Mesenchymal stem cell (in vitro differentiated cells and primary cell): ENCODE results near the gene DAAM2.

Experiments
- DNase-seq: peaks from one replicate; pipeline ENCODE4 v3.0.0-alpha.2; 2013
- H2AFZ ChIP-seq: one replicate; pipeline ENCODE4 v1.6.1; 2013; ENCODE audit warnings: low read depth, mild to moderate bottlenecking, control low read depth, inconsistent platforms, low read length, moderate library complexity
- H2AK5ac ChIP-seq: 2 replicates; pipeline ENCODE4 v1.6.1; 2013; ENCODE audit warnings: low read length, moderate library complexity, mild to moderate bottlenecking, inconsistent platforms; ENCODE audit not compliant: severe bottlenecking
- H2BK120ac ChIP-seq: one replicate; pipeline ENCODE4 v1.6.1; 2013; ENCODE audit warnings: low read depth, mild to moderate bottlenecking, inconsistent platforms, low read length, moderate library complexity
- H2BK12ac ChIP-seq, 2 experiments: one replicate each; pipeline ENCODE4 v1.6.1; 2013; ENCODE audit warnings: inconsistent platforms in 2 of 2, low read length in 2 of 2, mild to moderate bottlenecking in 2 of 2, moderate library complexity in 2 of 2, control low read depth in 1 of 2
- H2BK15ac ChIP-seq: one replicate; pipeline ENCODE4 v1.6.1; 2013; ENCODE audit warnings: mild to moderate bottlenecking, low read depth, inconsistent platforms; ENCODE audit not compliant: poor library complexity, severe bottlenecking
- H2BK5ac ChIP-seq: 2 replicates; pipeline ENCODE4 v1.6.1; 2013; ENCODE audit warnings: low read depth, mild to moderate bottlenecking, low read length, control low read depth, inconsistent platforms; ENCODE audit not compliant: poor library complexity, severe bottlenecking
- H3K14ac ChIP-seq, 2 experiments: one replicate each; pipeline ENCODE4 v1.6.1; 2013; ENCODE audit warnings: inconsistent platforms in 2 of 2, low read length in 2 of 2, control low read depth in 1 of 2, mild to moderate bottlenecking in 1 of 2, moderate library complexity in 1 of 2
- H3K18ac ChIP-seq, 2 experiments: one replicate each; pipeline ENCODE4 v1.6.1; 2013; ENCODE audit warnings: inconsistent platforms in 2 of 2, low read length in 2 of 2, control low read depth in 1 of 2, low read depth in 1 of 2, mild to moderate bottlenecking in 1 of 2
- H3K23ac ChIP-seq, 2 experiments: one replicate each; pipeline ENCODE4 v1.6.1; 2013; ENCODE audit warnings: inconsistent platforms in 2 of 2, low read length in 2 of 2, mild to moderate bottlenecking in 2 of 2, moderate library complexity in 2 of 2, control low read depth in 1 of 2
- H3K27ac ChIP-seq: 2 replicates; pipeline ENCODE4 v1.5.1; 2013; ENCODE audit warnings: mild to moderate bottlenecking, moderate library complexity, low read length, control low read depth, inconsistent platforms; ENCODE audit not compliant: poor library complexity, severe bottlenecking
- H3K27me3 ChIP-seq, 2 experiments: 2 replicates each; pipeline versions ENCODE4 v1.6.1 to v1.7.0; 2013; ENCODE audit warnings: low read length in 2 of 2, mild to moderate bottlenecking in 2 of 2, moderate library complexity in 2 of 2, control low read depth in 1 of 2, inconsistent platforms in 1 of 2; ENCODE audit not compliant: control insufficient read depth in 1 of 2, insufficient read depth in 1 of 2
- H3K36me3 ChIP-seq, 2 experiments: 2 replicates each; pipeline versions ENCODE4 v1.6.1 to v1.7.0; 2013; ENCODE audit warnings: low read length in 2 of 2, control low read depth in 1 of 2, inconsistent platforms in 1 of 2, low read depth in 1 of 2, mild to moderate bottlenecking in 1 of 2; ENCODE audit not compliant: insufficient read depth in 2 of 2, control insufficient read depth in 1 of 2
- H3K4ac ChIP-seq, 2 experiments: one replicate each; pipeline ENCODE4 v1.6.1; 2013; ENCODE audit warnings: inconsistent platforms in 2 of 2, low read length in 2 of 2, mild to moderate bottlenecking in 2 of 2, moderate library complexity in 2 of 2, control low read depth in 1 of 2, low read depth in 1 of 2
- H3K4me1 ChIP-seq: 2 replicates; pipeline ENCODE4 v1.6.1; 2013; ENCODE audit warnings: low read depth, low read length, control low read depth; ENCODE audit not compliant: control insufficient read depth, insufficient read depth
- H3K4me2 ChIP-seq: 2 replicates; pipeline ENCODE4 v1.6.1; 2013; ENCODE audit warnings: low read length, mild to moderate bottlenecking, inconsistent platforms; ENCODE audit not compliant: poor library complexity, severe bottlenecking
- H3K4me3 ChIP-seq, 2 experiments: 2 replicates each; pipeline versions ENCODE4 v1.5.1 to v1.7.0; 2013; ENCODE audit warnings: low read length in 2 of 2, mild to moderate bottlenecking in 2 of 2, control low read depth in 1 of 2, low read depth in 1 of 2; ENCODE audit not compliant: insufficient read depth in 1 of 2
- H3K79me1 ChIP-seq: replicated peaks from 2 replicates; pipeline ENCODE4 v1.6.1; 2013; ENCODE audit warnings: mild to moderate bottlenecking, control low read depth, low read length, inconsistent platforms; ENCODE audit not compliant: poor library complexity, severe bottlenecking
- H3K9ac ChIP-seq: 2 replicates; pipeline ENCODE4 v1.7.0; 2013; ENCODE audit warnings: mild to moderate bottlenecking, low read length, moderate library complexity
- H3K9me3 ChIP-seq: 2 replicates; pipeline ENCODE4 v1.7.0; 2013; ENCODE audit warnings: mild to moderate bottlenecking, low read length; ENCODE audit not compliant: control insufficient read depth
- H4K8ac ChIP-seq: one replicate; pipeline ENCODE4 v1.6.1; 2013; ENCODE audit warnings: inconsistent platforms, mild to moderate bottlenecking, low read length, moderate library complexity
- H4K91ac ChIP-seq: one replicate; pipeline ENCODE4 v1.6.1; 2013; ENCODE audit warnings: mild to moderate bottlenecking, low read length, inconsistent platforms
- WGBS: methylation state at CpG from one replicate; pipeline ENCODE4 v1.1.7; 2013; ENCODE audit warnings: mixed read lengths; 5-methylcytosine and 5-hydroxymethylcytosine counted together

DAAM2 gene

GRCh38 chr6:39821046-39821740 is 29.0 kb downstream of the DAAM2 start:
- H3K9ac ChIP-seq, result peak overlapping the region; percentile 72
- no peak overlapping the region for H3K27ac ChIP-seq
- 77% methylated on average over 4 of the region's 5 CpGs for WGBS
- no peak overlapping the region for H2BK5ac ChIP-seq
- peak overlapping the region; percentile 52 for H4K8ac ChIP-seq
- no peak overlapping the region for H3K23ac ChIP-seq
- H3K9me3 ChIP-seq, result no peaks in the 10 kb centered on the region
- peaks cover 17% of the 10 kb centered on the region for H3K79me1 ChIP-seq
- H2BK12ac ChIP-seq, result peak overlapping the region; percentile 83 to 95
- no peaks in the 10 kb centered on the region for H3K36me3 ChIP-seq
- no peak overlapping the region for H3K4me2 ChIP-seq
- H2BK15ac ChIP-seq, result no peak overlapping the region
- H3K18ac ChIP-seq, result peak overlapping the region; percentile 5 to 86
- H3K14ac ChIP-seq, result peak overlapping the region in 1 of 2 experiments; percentile 86
- H4K91ac ChIP-seq, result peak overlapping the region; percentile 83
- no peak overlapping the region for H2AK5ac ChIP-seq
- H3K4me1 ChIP-seq, result peaks cover 12% of the 10 kb centered on the region
- no peak overlapping the region for H2AFZ ChIP-seq
- H3K27me3 ChIP-seq, result no peaks in the 10 kb centered on the region
- peak overlapping the region; percentile 5 to 81 for H3K4ac ChIP-seq
- peak overlapping the region; percentile 86 for H2BK120ac ChIP-seq
- peak overlapping the region in 1 of 2 experiments; percentile 75 for H3K4me3 ChIP-seq
- no peak for DNase-seq

GRCh38 chr6:39821742-39822532 is 29.8 kb downstream of the DAAM2 start:
- H4K91ac ChIP-seq, result peak overlapping the region; percentile 34
- no peak for DNase-seq
- no peaks in the 10 kb centered on the region for H3K9me3 ChIP-seq
- no peak overlapping the region for H3K4me2 ChIP-seq
- peaks cover 12% of the 10 kb centered on the region for H3K4me1 ChIP-seq
- peak overlapping the region; percentile 98 for H2BK15ac ChIP-seq
- peak overlapping the region in 1 of 2 experiments; percentile 75 for H3K4me3 ChIP-seq
- peak overlapping the region; percentile 72 for H3K9ac ChIP-seq
- H2AK5ac ChIP-seq, result no peak overlapping the region
- no peak overlapping the region for H3K23ac ChIP-seq
- H4K8ac ChIP-seq, result peak overlapping the region; percentile 30
- peak overlapping the region; percentile 5 to 46 for H3K4ac ChIP-seq
- H2BK12ac ChIP-seq, result peak overlapping the region; percentile 83 to 95
- peak overlapping the region; percentile 44 to 80 for H3K18ac ChIP-seq
- no peak overlapping the region for H3K27ac ChIP-seq
- H2BK120ac ChIP-seq, result peak overlapping the region; percentile 86
- H2BK5ac ChIP-seq, result no peak overlapping the region
- peak overlapping the region in 1 of 2 experiments; percentile 5 for H3K14ac ChIP-seq
- peaks cover 17% of the 10 kb centered on the region for H3K79me1 ChIP-seq
- no peaks in the 10 kb centered on the region for H3K27me3 ChIP-seq
- no peak overlapping the region for H2AFZ ChIP-seq
- H3K36me3 ChIP-seq, result no peaks in the 10 kb centered on the region
- WGBS, result 83% methylated on average over 7 of the region's 7 CpGs

- no peaks in the 10 kb centered on the region for H3K36me3 ChIP-seq
- H2BK15ac ChIP-seq, result peak overlapping the region; percentile 97
- peaks cover 22% of the 10 kb centered on the region for H3K79me1 ChIP-seq
- no peak overlapping the region for H3K23ac ChIP-seq
- H3K4ac ChIP-seq, result peak overlapping the region; percentile 5 to 9
- peak overlapping the region; percentile 70 to 97 for H2BK12ac ChIP-seq
- WGBS, result 55% methylated on average over 8 of the region's 8 CpGs
- H2BK5ac ChIP-seq, result no peak overlapping the region
- H2BK120ac ChIP-seq, result peak overlapping the region; percentile 73
- DNase-seq, result peak; percentile 85
- H3K18ac ChIP-seq, result peak overlapping the region; percentile 67 to 92
- H3K9me3 ChIP-seq, result no peaks in the 10 kb centered on the region
- peak overlapping the region in 1 of 2 experiments; percentile 81 for H3K14ac ChIP-seq
- H3K4me1 ChIP-seq, result peaks cover 12% of the 10 kb centered on the region
- no peak overlapping the region for H3K4me2 ChIP-seq
- peak overlapping the region; percentile 93 for H4K91ac ChIP-seq
- H3K27ac ChIP-seq, result no peak overlapping the region
- no peak overlapping the region for H3K9ac ChIP-seq
- no peak overlapping the region for H2AK5ac ChIP-seq
- peak overlapping the region in 1 of 2 experiments; percentile 75 for H3K4me3 ChIP-seq
- H4K8ac ChIP-seq, result peak overlapping the region; percentile 98
- H3K27me3 ChIP-seq, result no peaks in the 10 kb centered on the region
- H2AFZ ChIP-seq, result no peak overlapping the region
Measured at GRCh38 chr6:39822846-39823815, 31.0 kb downstream of the DAAM2 start.
